Measurements from ENCODE around the gene PDK3. TPM values are rescaled to one million over a fixed set of nuclear protein-coding genes. Genes with fewer than 3 reads are reported as not detected.

PDK3 gene
- total RNA-seq, 1 experiment from 2014 or later: 22.6 TPM

DNA sequence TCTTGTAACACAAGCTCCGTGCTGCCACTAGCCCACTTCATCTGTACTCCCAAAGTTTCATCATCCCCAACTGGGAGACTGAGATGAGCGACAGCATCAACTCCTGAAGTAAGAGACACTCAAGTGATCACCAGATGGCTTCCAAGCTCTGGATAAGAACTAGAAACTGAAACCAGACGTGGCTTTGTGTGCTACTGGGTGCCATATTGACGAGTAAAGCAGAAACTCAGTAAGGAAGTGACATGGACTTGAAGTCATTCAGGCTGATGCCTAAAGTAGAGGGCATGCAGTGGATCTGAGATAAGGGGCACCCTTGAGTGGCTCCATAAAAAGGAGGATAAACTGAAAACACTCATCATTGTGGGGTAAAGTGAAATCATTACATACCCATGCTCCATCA is 109.7 kb downstream of the PDK3 start:
- CTCF ChIA-PET: no interaction called here
- intact Hi-C loops (cut with micrococcal nuclease): no loop called here

DNA sequence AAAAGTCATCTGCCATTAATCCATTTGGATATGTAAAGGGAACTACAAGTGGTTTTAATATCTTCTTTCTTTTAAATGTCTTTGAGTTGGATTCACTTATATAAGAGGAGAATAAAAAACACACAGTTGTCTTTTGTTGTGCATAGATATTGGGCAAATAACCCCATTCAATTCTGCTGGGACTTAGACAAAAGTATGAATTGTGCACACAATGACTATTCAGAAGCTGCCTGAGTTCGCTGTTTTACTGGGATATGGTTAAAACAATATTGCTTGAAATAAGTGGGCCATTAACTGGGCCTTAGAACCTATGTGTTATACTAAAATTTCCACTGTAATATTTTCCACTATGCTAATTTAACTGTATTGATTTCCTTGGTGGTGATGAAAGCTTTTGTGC is 110.4 kb downstream of the PDK3 start:
- Histone ChIP-seq H3K4me1 (ENCODE audit: insufficient read depth, low read length) (no peaks in the 10 kb centered on the region), H2AFZ (ENCODE audit: low read length) (no peak overlapping the region), H4K20me1 (ENCODE audit: low read length) (no peaks in the 10 kb centered on the region), H3K27me3 (ENCODE audit: low read length) (peaks cover 6% of the 10 kb centered on the region; the same call in 1 of the 2 replicates), H3K9me2 (replicated peaks; ENCODE audit: low read length) (no peaks in the 10 kb centered on the region), H3K4me3 (ENCODE audit: low read length) (no peak overlapping the region), H3K9ac (ENCODE audit: low read length) (no peak overlapping the region), H3K9me3 (ENCODE audit: low read length) (no peaks in the 10 kb centered on the region), H3K79me2 (ENCODE audit: low read length) (no peaks in the 10 kb centered on the region), H3K4me2 (ENCODE audit: low read length) (no peak overlapping the region), H3K27ac (ENCODE audit: low read length) (no peak overlapping the region), H3F3A (ENCODE audit: low read length, unreplicated experiment) (no peaks in the 10 kb centered on the region), H3K36me3 (ENCODE audit: low read depth, low read length) (no peaks in the 10 kb centered on the region)
- TF ChIP-seq, protein P1, sequence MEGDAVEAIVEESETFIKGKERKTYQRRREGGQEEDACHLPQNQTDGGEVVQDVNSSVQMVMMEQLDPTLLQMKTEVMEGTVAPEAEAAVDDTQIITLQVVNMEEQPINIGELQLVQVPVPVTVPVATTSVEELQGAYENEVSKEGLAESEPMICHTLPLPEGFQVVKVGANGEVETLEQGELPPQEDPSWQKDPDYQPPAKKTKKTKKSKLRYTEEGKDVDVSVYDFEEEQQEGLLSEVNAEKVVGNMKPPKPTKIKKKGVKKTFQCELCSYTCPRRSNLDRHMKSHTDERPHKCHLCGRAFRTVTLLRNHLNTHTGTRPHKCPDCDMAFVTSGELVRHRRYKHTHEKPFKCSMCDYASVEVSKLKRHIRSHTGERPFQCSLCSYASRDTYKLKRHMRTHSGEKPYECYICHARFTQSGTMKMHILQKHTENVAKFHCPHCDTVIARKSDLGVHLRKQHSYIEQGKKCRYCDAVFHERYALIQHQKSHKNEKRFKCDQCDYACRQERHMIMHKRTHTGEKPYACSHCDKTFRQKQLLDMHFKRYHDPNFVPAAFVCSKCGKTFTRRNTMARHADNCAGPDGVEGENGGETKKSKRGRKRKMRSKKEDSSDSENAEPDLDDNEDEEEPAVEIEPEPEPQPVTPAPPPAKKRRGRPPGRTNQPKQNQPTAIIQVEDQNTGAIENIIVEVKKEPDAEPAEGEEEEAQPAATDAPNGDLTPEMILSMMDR (conservative IDR thresholded peaks at IDR 0.05; ENCODE audit: low read depth, low read length): no peak
- TF ChIP-seq EZH2phosphoT487 (IDR thresholded peaks at IDR 0.05; ENCODE audit: borderline replicate concordance, low read length) (no peak), EZH2 (IDR thresholded peaks at IDR 0.05; ENCODE audit: low read length, unreplicated experiment) (no peak)
- ChIA-PET POLR2A (ENCODE audit: unreplicated experiment) (no interaction called here), CTCF (no interaction called here)
- ATAC-seq (no peak), DNase-seq (no peak)
- no TSS peak for BruUV-seq (replicated peaks)
- intact Hi-C loops (cut with micrococcal nuclease): no loop called here

More for the DNA sequence above, 109.7 kb downstream of the PDK3 start:
- no peaks in the 10 kb centered on the region for H4K20me1 ChIP-seq (ENCODE audit: low read length)
- DNase-seq (no peak), ATAC-seq (no peak)
- H3K27me3 ChIP-seq (ENCODE audit: low read length): peaks cover 6% of the 10 kb centered on the region; the same call in 1 of the 2 replicates
- BruUV-seq (replicated peaks): no TSS peak
- H3K9ac ChIP-seq (ENCODE audit: low read length): no peak overlapping the region
- H2AFZ ChIP-seq (ENCODE audit: low read length): no peak overlapping the region
- H3K9me3 ChIP-seq (ENCODE audit: low read length): no peaks in the 10 kb centered on the region
- no peak overlapping the region for H3K27ac ChIP-seq (ENCODE audit: low read length)
- no peaks in the 10 kb centered on the region for H3F3A ChIP-seq (ENCODE audit: low read length, unreplicated experiment)
- POLR2A ChIA-PET (ENCODE audit: unreplicated experiment): no interaction called here
- no peak overlapping the region for H3K4me2 ChIP-seq (ENCODE audit: low read length)
- H3K79me2 ChIP-seq (ENCODE audit: low read length): no peaks in the 10 kb centered on the region
- no peaks in the 10 kb centered on the region for H3K4me1 ChIP-seq (ENCODE audit: insufficient read depth, low read length)
- no peaks in the 10 kb centered on the region for H3K36me3 ChIP-seq (ENCODE audit: low read depth, low read length)
- TF ChIP-seq, protein P1 (conservative IDR thresholded peaks at IDR 0.05; ENCODE audit: low read depth, low read length): no peak
- TF ChIP-seq EZH2phosphoT487 (IDR thresholded peaks at IDR 0.05; ENCODE audit: borderline replicate concordance, low read length) (no peak), EZH2 (IDR thresholded peaks at IDR 0.05; ENCODE audit: low read length, unreplicated experiment) (no peak)
- H3K9me2 ChIP-seq (replicated peaks; ENCODE audit: low read length): no peaks in the 10 kb centered on the region
- no peak overlapping the region for H3K4me3 ChIP-seq (ENCODE audit: low read length)

DNA sequence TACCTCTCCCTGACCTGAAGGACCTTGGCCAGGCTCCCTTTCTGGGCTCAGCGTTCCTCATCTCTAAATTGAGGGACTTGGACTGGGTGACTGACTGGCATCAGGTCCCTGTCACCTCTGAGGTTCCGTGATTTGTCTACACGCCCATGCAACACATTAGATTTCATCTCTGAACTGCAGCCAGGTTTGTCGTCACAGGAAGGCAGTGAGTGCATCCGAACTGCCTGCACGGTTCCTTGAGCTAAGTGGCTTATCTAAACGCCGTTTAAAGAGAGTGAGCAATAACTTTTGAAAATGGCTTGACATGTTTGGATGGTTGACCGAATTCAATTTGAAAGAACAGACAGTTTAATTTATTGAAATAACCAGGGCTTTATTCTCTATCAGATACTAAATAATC is 112.0 kb downstream of the PDK3 start:
- ATAC-seq (no peak), DNase-seq (no peak)
- H3K4me3 ChIP-seq (ENCODE audit: low read length): no peak overlapping the region
- no peak overlapping the region for H3K4me2 ChIP-seq (ENCODE audit: low read length)
- H2AFZ ChIP-seq (ENCODE audit: low read length): no peak overlapping the region
- H3K9me3 ChIP-seq (ENCODE audit: low read length): no peaks in the 10 kb centered on the region
- intact Hi-C loops (cut with micrococcal nuclease): no loop called here
- H3K79me2 ChIP-seq (ENCODE audit: low read length): no peaks in the 10 kb centered on the region
- TF ChIP-seq, protein P1 (conservative IDR thresholded peaks at IDR 0.05; ENCODE audit: low read depth, low read length): no peak
- TF ChIP-seq EZH2phosphoT487 (IDR thresholded peaks at IDR 0.05; ENCODE audit: borderline replicate concordance, low read length) (no peak), EZH2 (IDR thresholded peaks at IDR 0.05; ENCODE audit: low read length, unreplicated experiment) (no peak)
- H3K9me2 ChIP-seq (replicated peaks; ENCODE audit: low read length): no peaks in the 10 kb centered on the region
- peaks cover 13% of the 10 kb centered on the region for H3K27me3 ChIP-seq (ENCODE audit: low read length)
- no peak overlapping the region for H3K27ac ChIP-seq (ENCODE audit: low read length)
- H3K4me1 ChIP-seq (ENCODE audit: insufficient read depth, low read length): no peaks in the 10 kb centered on the region
- no TSS peak for BruUV-seq (replicated peaks)
- ChIA-PET POLR2A (ENCODE audit: unreplicated experiment) (no interaction called here), CTCF (no interaction called here)
- H3K9ac ChIP-seq (ENCODE audit: low read length): no peak overlapping the region
- no peaks in the 10 kb centered on the region for H4K20me1 ChIP-seq (ENCODE audit: low read length)
- no peaks in the 10 kb centered on the region for H3F3A ChIP-seq (ENCODE audit: low read length, unreplicated experiment)
- no peaks in the 10 kb centered on the region for H3K36me3 ChIP-seq (ENCODE audit: low read depth, low read length)

Other genes with a start within 250 kb of the PDK3 start
- not detected in 2 replicates for gene SUPT20HL2, start 151.2 kb upstream of the PDK3 start, total RNA-seq (2014; rRNA removed)
- not detected in 2 replicates for gene SUPT20HL1, start 104.6 kb upstream of the PDK3 start, total RNA-seq (2014; rRNA removed)
- gene PCYT1B, start 182.1 kb downstream of the PDK3 start, total RNA-seq (2014; rRNA removed): not detected in 2 replicates
- gene POLA1, start 228.6 kb downstream of the PDK3 start, total RNA-seq (2014; rRNA removed): 19.6 and 23.2 TPM in 2 replicates